ENCODE data around the gene CTNNBL1. TPM values are rescaled to one million over a fixed set of nuclear protein-coding genes. Genes with fewer than 3 reads are reported as not detected.

CTNNBL1 gene
- total and polyA plus RNA-seq, 2 donors (not counting 1 experiment from before 2014, with no cell fraction given), result 31.3 to 39.0 TPM

- Histone ChIP-seq H3K4me3 (replicated peaks in 1 of 4; ENCODE audit: control extremely low read depth in 1 of 4, insufficient read depth in 1 of 4, low read depth in 3 of 4, low read length in 4 of 4) (no peak overlapping the region), H3K9ac (ENCODE audit: insufficient read depth, low read length) (no peak overlapping the region), H3K27me3 (ENCODE audit: control insufficient read depth, insufficient read depth, low read length) (peaks cover 52% of the 10 kb centered on the region), H3K27ac (ENCODE audit: insufficient read depth, low read length) (no peak overlapping the region), H3K36me3 (ENCODE audit: control insufficient read depth, insufficient read depth, low read length) (no peaks in the 10 kb centered on the region), H4K20me1 (ENCODE audit: control insufficient read depth, extremely low read depth, insufficient read depth, low read length) (no peaks in the 10 kb centered on the region), H3K9me3 (ENCODE audit: control insufficient read depth, insufficient read depth, low read depth, low read length) (no peaks in the 10 kb centered on the region), H3K4me1 (ENCODE audit: control insufficient read depth, extremely low read depth, insufficient read depth, low read length) (peaks cover 3% of the 10 kb centered on the region), H3K4me2 (ENCODE audit: extremely low read depth, insufficient read depth, low read length) (no peak overlapping the region), H2AFZ (ENCODE audit: low read length) (no peak overlapping the region), H3K79me2 (ENCODE audit: control insufficient read depth, insufficient read depth, low read length) (no peaks in the 10 kb centered on the region)
- no peak for DNase-seq (ENCODE audit: low read depth in 2 of 2)
- no peak for TF ChIP-seq EZH2 (IDR thresholded peaks at IDR 0.05; ENCODE audit: low read length, missing control alignments)
- TF ChIP-seq, protein P1, sequence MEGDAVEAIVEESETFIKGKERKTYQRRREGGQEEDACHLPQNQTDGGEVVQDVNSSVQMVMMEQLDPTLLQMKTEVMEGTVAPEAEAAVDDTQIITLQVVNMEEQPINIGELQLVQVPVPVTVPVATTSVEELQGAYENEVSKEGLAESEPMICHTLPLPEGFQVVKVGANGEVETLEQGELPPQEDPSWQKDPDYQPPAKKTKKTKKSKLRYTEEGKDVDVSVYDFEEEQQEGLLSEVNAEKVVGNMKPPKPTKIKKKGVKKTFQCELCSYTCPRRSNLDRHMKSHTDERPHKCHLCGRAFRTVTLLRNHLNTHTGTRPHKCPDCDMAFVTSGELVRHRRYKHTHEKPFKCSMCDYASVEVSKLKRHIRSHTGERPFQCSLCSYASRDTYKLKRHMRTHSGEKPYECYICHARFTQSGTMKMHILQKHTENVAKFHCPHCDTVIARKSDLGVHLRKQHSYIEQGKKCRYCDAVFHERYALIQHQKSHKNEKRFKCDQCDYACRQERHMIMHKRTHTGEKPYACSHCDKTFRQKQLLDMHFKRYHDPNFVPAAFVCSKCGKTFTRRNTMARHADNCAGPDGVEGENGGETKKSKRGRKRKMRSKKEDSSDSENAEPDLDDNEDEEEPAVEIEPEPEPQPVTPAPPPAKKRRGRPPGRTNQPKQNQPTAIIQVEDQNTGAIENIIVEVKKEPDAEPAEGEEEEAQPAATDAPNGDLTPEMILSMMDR (conservative IDR thresholded peaks at IDR 0.05 in 1 of 2, IDR thresholded peaks at IDR 0.05 in 1 of 2; ENCODE audit: low read depth in 1 of 2, low read length in 2 of 2), result no peak
These were observed 211.1 kb downstream of the CTNNBL1 start for GRCh38 chr20:37904845-37905373.

GRCh38 chr20:37905671-37906613 lies 212.1 kb downstream of the CTNNBL1 start:
- Histone ChIP-seq H3K9ac (ENCODE audit: insufficient read depth, low read length) (no peak overlapping the region), H3K36me3 (ENCODE audit: control insufficient read depth, insufficient read depth, low read length) (no peaks in the 10 kb centered on the region), H3K27ac (ENCODE audit: insufficient read depth, low read length) (no peak overlapping the region), H4K20me1 (ENCODE audit: control insufficient read depth, extremely low read depth, insufficient read depth, low read length) (no peaks in the 10 kb centered on the region), H3K4me3 (replicated peaks in 1 of 4; ENCODE audit: control extremely low read depth in 1 of 4, insufficient read depth in 1 of 4, low read depth in 3 of 4, low read length in 4 of 4) (no peak overlapping the region), H3K79me2 (ENCODE audit: control insufficient read depth, insufficient read depth, low read length) (no peaks in the 10 kb centered on the region), H2AFZ (ENCODE audit: low read length) (no peak overlapping the region), H3K4me2 (ENCODE audit: extremely low read depth, insufficient read depth, low read length) (no peak overlapping the region), H3K4me1 (ENCODE audit: control insufficient read depth, extremely low read depth, insufficient read depth, low read length) (peaks cover 3% of the 10 kb centered on the region), H3K27me3 (ENCODE audit: control insufficient read depth, insufficient read depth, low read length) (peaks cover 47% of the 10 kb centered on the region), H3K9me3 (ENCODE audit: control insufficient read depth, insufficient read depth, low read depth, low read length) (no peaks in the 10 kb centered on the region)
- TF ChIP-seq EZH2 (IDR thresholded peaks at IDR 0.05; ENCODE audit: low read length, missing control alignments), result no peak
- TF ChIP-seq, protein P1 (conservative IDR thresholded peaks at IDR 0.05 in 1 of 2, IDR thresholded peaks at IDR 0.05 in 1 of 2; ENCODE audit: low read depth in 1 of 2, low read length in 2 of 2), result no peak
- no peak for DNase-seq (ENCODE audit: low read depth in 2 of 2)

DNA sequence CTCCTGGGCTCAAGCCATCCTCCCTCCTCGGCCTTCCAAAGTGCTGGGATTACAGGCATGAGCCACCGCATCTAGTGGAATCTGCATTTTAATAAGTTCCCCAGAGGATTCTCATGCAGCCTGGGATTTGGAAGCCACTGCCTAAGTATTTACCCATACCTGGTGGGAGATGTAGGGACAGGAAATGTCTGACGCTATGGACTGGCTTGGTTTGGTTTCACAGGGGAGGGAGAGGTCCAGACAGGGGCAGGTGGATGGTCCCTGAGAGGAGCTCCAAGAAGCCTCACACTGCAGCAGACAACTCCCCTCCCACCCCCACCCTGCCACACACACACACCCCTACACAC lies 213.5 kb downstream of the CTNNBL1 start:
- no peak overlapping the region for H3K27ac ChIP-seq (ENCODE audit: insufficient read depth, low read length)
- H3K4me2 ChIP-seq (ENCODE audit: extremely low read depth, insufficient read depth, low read length), result no peak overlapping the region
- TF ChIP-seq, protein P1 (conservative IDR thresholded peaks at IDR 0.05 in 1 of 2, IDR thresholded peaks at IDR 0.05 in 1 of 2; ENCODE audit: low read depth in 1 of 2, low read length in 2 of 2), result no peak
- TF ChIP-seq EZH2 (IDR thresholded peaks at IDR 0.05; ENCODE audit: low read length, missing control alignments), result no peak
- no peaks in the 10 kb centered on the region for H3K36me3 ChIP-seq (ENCODE audit: control insufficient read depth, insufficient read depth, low read length)
- H3K9ac ChIP-seq (ENCODE audit: insufficient read depth, low read length), result no peak overlapping the region
- H4K20me1 ChIP-seq (ENCODE audit: control insufficient read depth, extremely low read depth, insufficient read depth, low read length), result no peaks in the 10 kb centered on the region
- H3K4me1 ChIP-seq (ENCODE audit: control insufficient read depth, extremely low read depth, insufficient read depth, low read length), result peaks cover 3% of the 10 kb centered on the region
- no peak overlapping the region for H3K4me3 ChIP-seq (replicated peaks in 1 of 4; ENCODE audit: control extremely low read depth in 1 of 4, insufficient read depth in 1 of 4, low read depth in 3 of 4, low read length in 4 of 4)
- no peaks in the 10 kb centered on the region for H3K9me3 ChIP-seq (ENCODE audit: control insufficient read depth, insufficient read depth, low read depth, low read length)
- no peak for DNase-seq (ENCODE audit: low read depth in 2 of 2)
- no peaks in the 10 kb centered on the region for H3K79me2 ChIP-seq (ENCODE audit: control insufficient read depth, insufficient read depth, low read length)
- H2AFZ ChIP-seq (ENCODE audit: low read length), result no peak overlapping the region
- peaks cover 45% of the 10 kb centered on the region for H3K27me3 ChIP-seq (ENCODE audit: control insufficient read depth, insufficient read depth, low read length)
